HG02623 (cell line): ENCODE results near the gene HSD3B7.
A peak's percentile ranks its signal among the peaks of the same experiment; 100 is the strongest.

Experiments
- ATAC-seq: cut with Tn5 transposase; IDR thresholded peaks from one replicate; pipeline ENCODE4 v1.9.1; 2021; ENCODE audit warnings: moderate library complexity; ENCODE audit not compliant: unreplicated experiment

Gene HSD3B7

GRCh38 chr16:30956601-30957455 lies 28.2 kb upstream of the HSD3B7 start:
- peak; percentile 33 for ATAC-seq

GRCh38 chr16:30957456-30958174 lies 27.4 kb upstream of the HSD3B7 start, which contains the start of gene SETD1A:
Gene SETD1A, plus strand, starts transcription at chr16:30957754. Its CDS starts 978 bp downstream, at chr16:30958732.
- peak; percentile 60 for ATAC-seq

GRCh38 chr16:30958175-30959079 lies 26.6 kb upstream of the HSD3B7 start:
- peak; percentile 25 for ATAC-seq

- no peak for ATAC-seq
Observed at GRCh38 chr16:30961384-30961783, 23.6 kb upstream of the HSD3B7 start.

GRCh38 chr16:30963925-30964511 lies 21.0 kb upstream of the HSD3B7 start:
- no peak for ATAC-seq

- ATAC-seq, result no peak
Observed at GRCh38 chr16:30964574-30965226, 20.3 kb upstream of the HSD3B7 start.

- ATAC-seq, result no peak
Observed at GRCh38 chr16:30965436-30965835, 19.6 kb upstream of the HSD3B7 start.

GRCh38 chr16:30966033-30966619 lies 18.9 kb upstream of the HSD3B7 start:
- ATAC-seq, result no peak

- no peak for ATAC-seq
Observed at GRCh38 chr16:30967795-30968194, 17.2 kb upstream of the HSD3B7 start.

GRCh38 chr16:30969246-30969842 lies 15.7 kb upstream of the HSD3B7 start:
- ATAC-seq, result no peak

GRCh38 chr16:30971298-30971697 lies 13.7 kb upstream of the HSD3B7 start:
- no peak for ATAC-seq

GRCh38 chr16:30972872-30973271 lies 12.1 kb upstream of the HSD3B7 start:
- ATAC-seq, result no peak

- no peak for ATAC-seq
Observed at GRCh38 chr16:30974348-30974747, 10.7 kb upstream of the HSD3B7 start.

GRCh38 chr16:30976486-30976885 lies 8.5 kb upstream of the HSD3B7 start:
- ATAC-seq, result no peak

- no peak for ATAC-seq
Observed at GRCh38 chr16:30977502-30977901, 7.5 kb upstream of the HSD3B7 start.

GRCh38 chr16:30979170-30980022 lies 5.6 kb upstream of the HSD3B7 start:
- ATAC-seq, result no peak

GRCh38 chr16:30980023-30980371 lies 5.0 kb upstream of the HSD3B7 start:
- ATAC-seq, result no peak

- ATAC-seq, result no peak
Observed at GRCh38 chr16:30980434-30980833, 4.6 kb upstream of the HSD3B7 start.

GRCh38 chr16:30980959-30981358 lies 4.0 kb upstream of the HSD3B7 start:
- no peak for ATAC-seq
